H9 (cell line): ENCODE results near the gene PCDHA6. TPM values are rescaled to one million over a fixed set of nuclear protein-coding genes. Genes with fewer than 3 reads are reported as not detected.
"Not testable (repeated sequence)": the region's sequence is repeated elsewhere in the genome, so short reads cannot be mapped to it uniquely, and the experiment has no call there.

Experiments
- DNase-seq: peaks from one replicate; pipeline ENCODE4 v3.0.0-alpha.2; 2017
- H2AFZ ChIP-seq: one replicate; pipeline ENCODE4 v1.6.1; 2013; ENCODE audit warnings: mild to moderate bottlenecking, low read length, control low read depth, moderate library complexity
- H2AK5ac ChIP-seq: 2 replicates; pipeline ENCODE4 v1.6.1; 2013; ENCODE audit warnings: low read length, control low read depth, mixed read lengths; ENCODE audit not compliant: insufficient read length
- H2BK120ac ChIP-seq: one replicate; pipeline ENCODE4 v1.6.1; 2013; ENCODE audit warnings: low read depth, mild to moderate bottlenecking, low read length, control low read depth, inconsistent platforms; ENCODE audit not compliant: poor library complexity, severe bottlenecking
- H2BK12ac ChIP-seq: 2 replicates; pipeline ENCODE4 v1.6.1; 2013; ENCODE audit warnings: low read length, control low read depth, mixed read lengths, low read depth; ENCODE audit not compliant: insufficient read length
- H2BK15ac ChIP-seq: 2 replicates; pipeline ENCODE4 v1.6.1; 2013; ENCODE audit warnings: low read depth, low read length, control low read depth
- H2BK20ac ChIP-seq: one replicate; pipeline ENCODE4 v1.6.1; 2013; ENCODE audit warnings: low read depth, mild to moderate bottlenecking, low read length, control low read depth, inconsistent platforms; ENCODE audit not compliant: poor library complexity, severe bottlenecking
- H2BK5ac ChIP-seq: 2 replicates; pipeline ENCODE4 v1.6.1; 2013; ENCODE audit warnings: low read length, control low read depth, mixed read lengths; ENCODE audit not compliant: insufficient read length
- H3K14ac ChIP-seq: 2 replicates; pipeline ENCODE4 v1.6.1; 2013; ENCODE audit warnings: low read length, control low read depth; ENCODE audit not compliant: insufficient read depth
- H3K18ac ChIP-seq: 2 replicates; pipeline ENCODE4 v1.6.1; 2013; ENCODE audit warnings: low read depth, mild to moderate bottlenecking, mixed read lengths, low read length, control low read depth; ENCODE audit not compliant: insufficient read length
- H3K23ac ChIP-seq: 2 replicates; pipeline ENCODE4 v1.6.1; 2013; ENCODE audit warnings: low read length, control low read depth, mixed read lengths, low read depth; ENCODE audit not compliant: insufficient read length
- H3K23me2 ChIP-seq: 2 replicates; pipeline ENCODE4 v1.6.1; 2013; ENCODE audit warnings: low read depth, mild to moderate bottlenecking, mixed read lengths, low read length, control low read depth; ENCODE audit not compliant: insufficient read length, poor library complexity, severe bottlenecking
- H3K27ac ChIP-seq: 2 replicates; pipeline ENCODE4 v1.5.1; 2013; ENCODE audit warnings: low read length, control low read depth, mixed read lengths, low read depth; ENCODE audit not compliant: insufficient read length
- H3K27me3 ChIP-seq: 2 replicates; pipeline ENCODE4 v1.6.1; 2013; ENCODE audit warnings: low read length, control low read depth, inconsistent platforms; ENCODE audit not compliant: insufficient read depth
- H3K4ac ChIP-seq: 2 replicates; pipeline ENCODE4 v1.6.1; 2013; ENCODE audit warnings: low read depth, mild to moderate bottlenecking, control low read depth, inconsistent platforms, low read length, moderate library complexity
- H3K4me1 ChIP-seq: 2 replicates; pipeline ENCODE4 v1.6.1; 2013; ENCODE audit warnings: low read length, control low read depth, inconsistent platforms; ENCODE audit not compliant: insufficient read depth
- H3K4me2 ChIP-seq: 2 replicates; pipeline ENCODE4 v1.6.1; 2013; ENCODE audit warnings: low read length, control low read depth, mixed read lengths; ENCODE audit not compliant: insufficient read length, insufficient read depth
- H3K56ac ChIP-seq: 2 replicates; pipeline ENCODE4 v1.6.1; 2013; ENCODE audit warnings: low read depth, mild to moderate bottlenecking, mixed read lengths, low read length, control low read depth; ENCODE audit not compliant: insufficient read length
- H3K79me1 ChIP-seq: 2 replicates; pipeline ENCODE4 v1.6.1; 2013; ENCODE audit warnings: low read depth, mild to moderate bottlenecking, moderate library complexity, low read length, control low read depth, inconsistent platforms; ENCODE audit not compliant: insufficient read depth, poor library complexity, severe bottlenecking
- H3K79me2 ChIP-seq: 2 replicates; pipeline ENCODE4 v1.6.1; 2013; ENCODE audit warnings: low read length, control low read depth, inconsistent platforms; ENCODE audit not compliant: insufficient read depth
- H3K9ac ChIP-seq: 2 replicates; pipeline ENCODE4 v1.6.1; 2013; ENCODE audit warnings: low read length, control low read depth, mixed read lengths; ENCODE audit not compliant: insufficient read length; ENCODE audit errors: extremely low read depth
- H3K9me3 ChIP-seq: one replicate; pipeline ENCODE4 v1.6.1; 2013; ENCODE audit warnings: low read depth, low read length, inconsistent platforms; ENCODE audit not compliant: control insufficient read depth
- H3T11ph ChIP-seq: one replicate; pipeline ENCODE4 v1.6.1; 2013; ENCODE audit warnings: mild to moderate bottlenecking, low read length, control low read depth, inconsistent platforms
- H4K20me1 ChIP-seq: one replicate; pipeline ENCODE4 v1.6.1; 2013; ENCODE audit not compliant: control insufficient read depth, insufficient read length, insufficient read depth
- H4K5ac ChIP-seq: 2 replicates; pipeline ENCODE4 v1.6.1; 2013; ENCODE audit warnings: low read depth, mild to moderate bottlenecking, mixed read lengths, low read length, control low read depth; ENCODE audit not compliant: insufficient read length
- H4K8ac ChIP-seq: replicated peaks from 2 replicates; pipeline ENCODE4 v1.6.1; 2013; ENCODE audit warnings: low read length, control low read depth, mixed read lengths, low read depth; ENCODE audit not compliant: insufficient read length
- H4K91ac ChIP-seq: 2 replicates; pipeline ENCODE4 v1.6.1; 2013; ENCODE audit warnings: low read depth, mild to moderate bottlenecking, moderate library complexity, mixed read lengths, low read length, control low read depth; ENCODE audit not compliant: insufficient read length
- H3K27ac Mint-ChIP-seq, 3 experiments: 2 replicates in 2 of 3; 3 replicates in 1 of 3; pipeline ENCODE4 v1.8.0; 2020 to 2021; ENCODE audit warnings: mixed read lengths in 3 of 3, mild to moderate bottlenecking in 1 of 3, moderate library complexity in 1 of 3
- H3K27me3 Mint-ChIP-seq: 2 replicates; pipeline ENCODE4 v1.8.0; 2021; ENCODE audit warnings: low read depth, mild to moderate bottlenecking, moderate library complexity, mixed read lengths
- H3K36me3 Mint-ChIP-seq, 3 experiments: 2 replicates in 2 of 3; 3 replicates in 1 of 3; pipeline ENCODE4 v1.8.0; 2020 to 2021; ENCODE audit warnings: low read depth in 3 of 3, mixed read lengths in 3 of 3; ENCODE audit not compliant: insufficient read depth in 1 of 3
- H3K4me1 Mint-ChIP-seq, 2 experiments: 2 replicates each; pipeline ENCODE4 v1.8.0; 2020; ENCODE audit warnings: mixed read lengths in 2 of 2
- H3K4me3 Mint-ChIP-seq, 2 experiments: 2 replicates in 1 of 2; 3 replicates in 1 of 2; pipeline ENCODE4 v1.8.0; 2020 to 2021; ENCODE audit warnings: mild to moderate bottlenecking in 2 of 2, mixed read lengths in 2 of 2, moderate library complexity in 1 of 2
- H3K9me3 Mint-ChIP-seq, 2 experiments: 2 replicates in 1 of 2; 3 replicates in 1 of 2; pipeline ENCODE4 v1.8.0; 2020; ENCODE audit warnings: mild to moderate bottlenecking in 2 of 2, mixed read lengths in 2 of 2, moderate library complexity in 1 of 2
- CTCF ChIP-seq: fragments of 200-600 bp; sonication (generic); conservative IDR thresholded peaks from 3 replicates; pipeline ENCODE4 v1.8.0; 2021; ENCODE audit warnings: antibody characterized with exemption, mild to moderate bottlenecking
- WGBS: extraction: QIAGEN DNeasy Blood & Tissue Kit; methylation state at CpG from one replicate; pipeline ENCODE4 v1.1.7; 2013; ENCODE audit warnings: missing lambda C conversion rate, low lambda C conversion rate, mixed read lengths; ENCODE audit not compliant: insufficient read length; ENCODE audit errors: extremely low coverage; 5-methylcytosine and 5-hydroxymethylcytosine counted together
- total RNA-seq: library from RNA; stranded (reverse); gene quantifications from 2 replicates; pipeline ENCODE4 v1.2.1, GENCODE V29; 2021

Gene PCDHA6
- total RNA-seq, 1 experiment from 2014 or later, result 4.5 TPM

GRCh38 chr5:140801494-140801841, 26.3 kb upstream of the PCDHA6 start:
- no peak overlapping the region for H3K4me3 Mint-ChIP-seq
- no peaks in the 10 kb centered on the region for H3K27me3 ChIP-seq
- H4K20me1 ChIP-seq, result no peaks in the 10 kb centered on the region
- no peak overlapping the region for H3K14ac ChIP-seq
- H2BK5ac ChIP-seq, result no peak overlapping the region
- no peak overlapping the region for H3K9ac ChIP-seq
- H3K9me3 ChIP-seq, result no peaks in the 10 kb centered on the region
- no peaks in the 10 kb centered on the region for H3K23me2 ChIP-seq
- H3K27me3 Mint-ChIP-seq, result no peaks in the 10 kb centered on the region
- no peak overlapping the region for H2AFZ ChIP-seq
- no peak overlapping the region for H3K23ac ChIP-seq
- no peaks in the 10 kb centered on the region for H3K4me1 ChIP-seq
- H3K9me3 Mint-ChIP-seq, result peaks cover 48 to 50% of the 10 kb centered on the region in 2 experiments
- H3K4me1 Mint-ChIP-seq, result no peaks in the 10 kb centered on the region
- no peaks in the 10 kb centered on the region for H3K79me2 ChIP-seq
- no peak overlapping the region for H3K4ac ChIP-seq
- H2BK12ac ChIP-seq, result no peak overlapping the region
- peaks cover 8 to 44% (median 31%) of the 10 kb centered on the region in 3 experiments for H3K36me3 Mint-ChIP-seq
- H3T11ph ChIP-seq, result no peak overlapping the region
- no peak overlapping the region for H2BK20ac ChIP-seq
- no peak overlapping the region for H4K91ac ChIP-seq
- H3K4me2 ChIP-seq, result no peak overlapping the region
- TF ChIP-seq CTCF, result peak; percentile 17; the same call in 2 of the 3 replicates
- WGBS, result no CpG with 5 or more reads among the region's 16 CpGs
- no peak overlapping the region for H3K27ac ChIP-seq
- no peak overlapping the region for H4K5ac ChIP-seq
- H2AK5ac ChIP-seq, result no peak overlapping the region
- H4K8ac ChIP-seq, result no peak overlapping the region
- no peak overlapping the region for H2BK120ac ChIP-seq
- H3K27ac Mint-ChIP-seq, result no peak overlapping the region
- no peak for DNase-seq
- no peak overlapping the region for H3K18ac ChIP-seq
- H3K56ac ChIP-seq, result no peak overlapping the region
- no peak overlapping the region for H2BK15ac ChIP-seq
- no peaks in the 10 kb centered on the region for H3K79me1 ChIP-seq

GRCh38 chr5:140802381-140802780, 25.4 kb upstream of the PCDHA6 start:
- not testable (repeated sequence) for H3K18ac ChIP-seq, H3K27me3 ChIP-seq, H4K20me1 ChIP-seq, H2BK120ac ChIP-seq, H4K5ac ChIP-seq, H3K4me2 ChIP-seq, H2AK5ac ChIP-seq, H2BK12ac ChIP-seq, H2BK15ac ChIP-seq, H3K14ac ChIP-seq, H3K79me2 ChIP-seq, H3K4ac ChIP-seq, H3K27ac Mint-ChIP-seq, H3K23me2 ChIP-seq, H3K79me1 ChIP-seq, H3K56ac ChIP-seq, DNase-seq, H3T11ph ChIP-seq, H3K4me1 ChIP-seq, H3K9me3 ChIP-seq, H3K23ac ChIP-seq, H3K27ac ChIP-seq, H2BK5ac ChIP-seq, H3K4me3 Mint-ChIP-seq, H2AFZ ChIP-seq, H2BK20ac ChIP-seq, H4K91ac ChIP-seq, H3K9ac ChIP-seq, H4K8ac ChIP-seq, H3K27me3 Mint-ChIP-seq, H3K4me1 Mint-ChIP-seq
- no CpG with 5 or more reads among the region's 45 CpGs for WGBS
- peaks cover 43 to 50% of the 10 kb centered on the region in 2 experiments for H3K9me3 Mint-ChIP-seq
- H3K36me3 Mint-ChIP-seq, result peaks cover 8 to 40% (median 32%) of the 10 kb centered on the region in 3 experiments
